Smooth muscle cell (in vitro differentiated cells): Measurements from ENCODE around the gene DCP1A. TPM values are rescaled to one million over a fixed set of nuclear protein-coding genes. Genes with fewer than 3 reads are reported as not detected.

Experiments
- DNase-seq: peaks from one replicate; lab custom pipeline; 2025; ENCODE audit not compliant: unreplicated experiment; lab: John Stamatoyannopoulos, UW
- H2AFZ ChIP-seq: fragments of 200-600 bp; sonication (generic); 2 replicates; pipeline ENCODE4 v1.6.0; 2016; ENCODE audit warnings: antibody characterized with exemption, low read depth, mild to moderate bottlenecking
- H3F3A ChIP-seq: fragments of 200-600 bp; sonication (generic); 2 replicates; pipeline ENCODE4 v1.6.0; 2017; ENCODE audit warnings: antibody characterized with exemption, low read depth
- H3K27ac ChIP-seq: fragments of 200-600 bp; sonication (generic); 2 replicates; pipeline ENCODE4 v1.5.1; 2016; ENCODE audit warnings: low read depth, mild to moderate bottlenecking
- H3K27me3 ChIP-seq: fragments of 200-600 bp; sonication (generic); 2 replicates; pipeline ENCODE4 v1.6.1; 2016; ENCODE audit warnings: low read depth, mild to moderate bottlenecking
- H3K36me3 ChIP-seq: fragments of 200-600 bp; sonication (generic); 2 replicates; pipeline ENCODE4 v1.5.1; 2016; ENCODE audit warnings: low read depth
- H3K4me1 ChIP-seq: fragments of 200-600 bp; sonication (generic); 2 replicates; pipeline ENCODE4 v1.5.1; 2016; ENCODE audit warnings: low read depth
- H3K4me2 ChIP-seq: fragments of 200-600 bp; sonication (generic); 2 replicates; pipeline ENCODE4 v1.6.0; 2016; ENCODE audit warnings: mild to moderate bottlenecking
- H3K4me3 ChIP-seq: fragments of 200-600 bp; sonication (generic); 2 replicates; pipeline ENCODE4 v1.5.1; 2016; ENCODE audit warnings: mild to moderate bottlenecking
- H3K79me2 ChIP-seq: fragments of 200-600 bp; sonication (generic); 2 replicates; pipeline ENCODE4 v1.6.0; 2016; ENCODE audit warnings: low read depth, mild to moderate bottlenecking
- H3K9ac ChIP-seq: fragments of 200-600 bp; sonication (generic); 2 replicates; pipeline ENCODE4 v1.6.0; 2016; ENCODE audit warnings: low read depth
- H3K9me3 ChIP-seq: fragments of 200-600 bp; sonication (generic); replicated peaks from 2 replicates; pipeline ENCODE4 v1.5.1; 2016; ENCODE audit warnings: low read depth
- H4K20me1 ChIP-seq: fragments of 200-600 bp; sonication (generic); 2 replicates; pipeline ENCODE4 v1.6.0; 2016; ENCODE audit warnings: low read depth
- WGBS: methylation state at CpG from one replicate; pipeline ENCODE4 v1.1.7; 2016; ENCODE audit warnings: low lambda C conversion rate; 5-methylcytosine and 5-hydroxymethylcytosine counted together
- polyA plus RNA-seq: library from polyadenylated mRNA; unstranded; fragments of >200 nt; fragmentation: Nextera tagmentation; extraction: Ambion mirVana; gene quantifications from 2 replicates; pipeline ENCODE4 v1.2.1, GENCODE V29; 2016
- total RNA-seq: library from RNA; depleted of rRNA; stranded (reverse); fragments of >200 nt; gene quantifications from 2 replicates; pipeline ENCODE4 v1.2.3, GENCODE V29; 2014
- TF ChIP-seq, protein P1 (sequence below): fragments of 200-600 bp; sonication (generic); IDR thresholded peaks from 2 replicates; pipeline ENCODE4 v1.5.1; 2017; ENCODE audit warnings: borderline replicate concordance, mild to moderate bottlenecking, antibody characterized with exemption; ENCODE audit not compliant: insufficient read depth, poor library complexity, severe bottlenecking

Gene DCP1A
- total and polyA plus RNA-seq, 2 experiments from 2014 or later, result 24.7 to 43.5 TPM

DNA sequence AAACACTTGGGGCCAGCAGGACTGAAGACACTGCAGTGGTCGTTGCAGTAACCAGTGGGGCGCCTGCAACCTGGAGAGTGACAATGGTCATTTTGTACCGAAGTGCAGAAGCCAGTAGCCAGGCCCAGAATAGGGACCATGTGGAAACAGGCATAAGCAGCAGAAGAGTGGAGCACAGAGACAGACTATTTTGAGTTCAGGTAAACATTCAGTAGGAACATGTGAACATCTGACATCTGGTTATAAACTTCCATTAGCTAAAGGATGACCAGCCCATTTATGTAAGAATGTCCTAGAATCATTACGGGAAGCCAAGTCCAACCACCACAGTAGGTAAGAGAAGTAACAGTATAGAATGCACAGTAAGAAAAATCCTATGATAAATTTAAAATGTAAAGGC is 59.1 kb downstream of the DCP1A start:
- H3K9me3 ChIP-seq, result no peaks in the 10 kb centered on the region
- no peak overlapping the region for H3K9ac ChIP-seq
- TF ChIP-seq, protein P1, sequence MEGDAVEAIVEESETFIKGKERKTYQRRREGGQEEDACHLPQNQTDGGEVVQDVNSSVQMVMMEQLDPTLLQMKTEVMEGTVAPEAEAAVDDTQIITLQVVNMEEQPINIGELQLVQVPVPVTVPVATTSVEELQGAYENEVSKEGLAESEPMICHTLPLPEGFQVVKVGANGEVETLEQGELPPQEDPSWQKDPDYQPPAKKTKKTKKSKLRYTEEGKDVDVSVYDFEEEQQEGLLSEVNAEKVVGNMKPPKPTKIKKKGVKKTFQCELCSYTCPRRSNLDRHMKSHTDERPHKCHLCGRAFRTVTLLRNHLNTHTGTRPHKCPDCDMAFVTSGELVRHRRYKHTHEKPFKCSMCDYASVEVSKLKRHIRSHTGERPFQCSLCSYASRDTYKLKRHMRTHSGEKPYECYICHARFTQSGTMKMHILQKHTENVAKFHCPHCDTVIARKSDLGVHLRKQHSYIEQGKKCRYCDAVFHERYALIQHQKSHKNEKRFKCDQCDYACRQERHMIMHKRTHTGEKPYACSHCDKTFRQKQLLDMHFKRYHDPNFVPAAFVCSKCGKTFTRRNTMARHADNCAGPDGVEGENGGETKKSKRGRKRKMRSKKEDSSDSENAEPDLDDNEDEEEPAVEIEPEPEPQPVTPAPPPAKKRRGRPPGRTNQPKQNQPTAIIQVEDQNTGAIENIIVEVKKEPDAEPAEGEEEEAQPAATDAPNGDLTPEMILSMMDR, result no peak
- H3K36me3 ChIP-seq, result peaks cover 9% of the 10 kb centered on the region
- H3K27ac ChIP-seq, result peak overlapping the region; percentile 49
- no peaks in the 10 kb centered on the region for H4K20me1 ChIP-seq
- 68% methylated on average over 4 of the region's 4 CpGs for WGBS
- H3K4me3 ChIP-seq, result no peak overlapping the region
- peaks cover 3% of the 10 kb centered on the region for H3F3A ChIP-seq
- peaks cover 18% of the 10 kb centered on the region for H3K4me1 ChIP-seq
- H3K27me3 ChIP-seq, result no peaks in the 10 kb centered on the region
- H2AFZ ChIP-seq, result no peak overlapping the region
- H3K79me2 ChIP-seq, result no peaks in the 10 kb centered on the region
- DNase-seq, result no peak
- no peak overlapping the region for H3K4me2 ChIP-seq

- no peak for DNase-seq
- H3K36me3 ChIP-seq, result peaks cover 9% of the 10 kb centered on the region
- peaks cover 18% of the 10 kb centered on the region for H3K4me1 ChIP-seq
- 45% methylated on average over 4 of the region's 4 CpGs for WGBS
- H3K27ac ChIP-seq, result peak overlapping the region; percentile 49
- TF ChIP-seq, protein P1, result no peak
- H2AFZ ChIP-seq, result no peak overlapping the region
- no peaks in the 10 kb centered on the region for H3K79me2 ChIP-seq
- H4K20me1 ChIP-seq, result no peaks in the 10 kb centered on the region
- no peaks in the 10 kb centered on the region for H3K9me3 ChIP-seq
- no peak overlapping the region for H3K9ac ChIP-seq
- no peak overlapping the region for H3K4me2 ChIP-seq
- peaks cover 3% of the 10 kb centered on the region for H3F3A ChIP-seq
- no peaks in the 10 kb centered on the region for H3K27me3 ChIP-seq
- no peak overlapping the region for H3K4me3 ChIP-seq
Measured at GRCh38 chr3:53287131-53287629, 60.2 kb downstream of the DCP1A start.

DNA sequence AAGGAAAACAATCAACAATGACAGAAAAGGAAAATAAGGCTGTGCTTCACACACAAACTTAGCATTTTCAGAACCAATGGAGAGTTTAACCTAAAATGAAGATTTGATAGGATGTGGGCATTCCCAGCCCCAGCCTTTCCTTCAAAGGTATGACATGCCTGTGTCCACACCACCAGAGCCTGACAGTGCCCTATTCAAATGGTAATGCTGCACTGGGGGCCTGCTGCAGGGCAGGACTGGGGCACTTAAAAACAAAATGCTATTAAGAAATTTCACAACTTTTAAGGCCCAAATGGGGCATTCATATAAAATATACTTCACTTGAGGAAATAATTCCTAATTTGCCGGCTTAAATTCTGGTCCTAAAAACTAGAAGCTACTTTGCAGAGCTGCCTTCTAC is 60.6 kb downstream of the DCP1A start:
- no peak for DNase-seq
- Histone ChIP-seq H3K4me3 (no peak overlapping the region), H3K27me3 (no peaks in the 10 kb centered on the region), H3K4me1 (peaks cover 18% of the 10 kb centered on the region), H3K27ac (peak overlapping the region; percentile 19), H2AFZ (no peak overlapping the region), H3K9me3 (no peaks in the 10 kb centered on the region), H3K79me2 (no peaks in the 10 kb centered on the region), H4K20me1 (no peaks in the 10 kb centered on the region), H3K9ac (no peak overlapping the region), H3K36me3 (peaks cover 9% of the 10 kb centered on the region), H3K4me2 (no peak overlapping the region), H3F3A (peaks cover 3% of the 10 kb centered on the region)
- TF ChIP-seq, protein P1, result no peak
- 40% methylated on average over 1 of the region's 1 CpG for WGBS

- no peak overlapping the region for H3K9ac ChIP-seq
- H3K27me3 ChIP-seq, result no peaks in the 10 kb centered on the region
- H2AFZ ChIP-seq, result no peak overlapping the region
- TF ChIP-seq, protein P1, result no peak
- H3K4me3 ChIP-seq, result no peak overlapping the region
- peaks cover 3% of the 10 kb centered on the region for H3F3A ChIP-seq
- peaks cover 2% of the 10 kb centered on the region for H3K36me3 ChIP-seq
- no peak for DNase-seq
- peaks cover 14% of the 10 kb centered on the region for H3K4me1 ChIP-seq
- H3K4me2 ChIP-seq, result no peak overlapping the region
- H3K9me3 ChIP-seq, result no peaks in the 10 kb centered on the region
- WGBS, result 88% methylated on average over 8 of the region's 8 CpGs
- H3K27ac ChIP-seq, result no peak overlapping the region
- H4K20me1 ChIP-seq, result no peaks in the 10 kb centered on the region
- no peaks in the 10 kb centered on the region for H3K79me2 ChIP-seq
Measured at GRCh38 chr3:53282581-53282980, 64.8 kb downstream of the DCP1A start.
